A549 (cell line): Measurements from ENCODE around the gene SLIT3. TPM values are rescaled to one million over a fixed set of nuclear protein-coding genes. Genes with fewer than 3 reads are reported as not detected.

Experiments
- ATAC-seq, 2 experiments: fragments of 200-7000 bp in 1 of 2; fragments of >200 bp in 1 of 2; cut with Nextera tagmentation in 1 of 2; cut with Tn5 transposase in 1 of 2; 3 replicates each; pipeline versions ENCODE4 v1.8.0 to v1.9.1; 2018 to 2020; ENCODE audit warnings: mild to moderate bottlenecking in 1 of 2, moderate library complexity in 1 of 2
- CTCF ChIA-PET: fragments of 300-600 bp; sonication (Branson Sonifier 250); formaldehyde crosslinking; extraction: SDS; loops from one replicate; lab custom pipeline; 2021; ENCODE audit warnings: antibody characterized with exemption, inconsistent platforms; lab: Yijun Ruan, JAX
- POLR2A ChIA-PET: fragments of 350-600 bp; formaldehyde crosslinking; extraction: SDS; loops from one replicate; lab custom pipeline; 2021; ENCODE audit warnings: antibody characterized with exemption, inconsistent platforms; lab: Yijun Ruan, JAX
- DNase-seq, 2 experiments: peaks; one replicate each; pipeline versions ENCODE4 v3.0.0 to v3.0.0-alpha.2; 2011 to 2016; ENCODE audit warnings: low read depth in 1 of 2, low spot score in 1 of 2
- FAIRE-seq: peaks from 2 replicates; lab custom pipeline; 2011; peaks lifted over from hg19 to GRCh38; lab: Jason Lieb, UNC
- H3K27ac ChIP-seq, 2 experiments: fragments of >200 bp; sonication (Bioruptor Twin); formaldehyde crosslinking; 3 replicates each; pipeline ENCODE4 v1.5.1; 2016 to 2017
- H3K4me1 ChIP-seq: fragments of >200 bp; sonication (Bioruptor Twin); formaldehyde crosslinking; 3 replicates; pipeline ENCODE4 v1.6.1; 2016
- H3K4me2 ChIP-seq: fragments of >200 bp; sonication (Bioruptor Twin); formaldehyde crosslinking; 3 replicates; pipeline ENCODE4 v1.6.1; 2016
- H3K4me3 ChIP-seq: fragments of >200 bp; sonication (Bioruptor Twin); formaldehyde crosslinking; 3 replicates; pipeline ENCODE4 v1.5.1; 2016
- H3K9me3 ChIP-seq: fragments of >200 bp; sonication (Bioruptor Twin); formaldehyde crosslinking; 3 replicates; pipeline ENCODE4 v1.6.1; 2016
- CBX2 ChIP-seq: fragments of 200-600 bp; sonication (generic); IDR thresholded peaks from 2 replicates; pipeline ENCODE4 v1.6.1; 2016; ENCODE audit warnings: low read depth, mild to moderate bottlenecking, borderline replicate concordance
- CEBPB ChIP-seq, 2 experiments: fragments of >200 bp in 1 of 2; sonication (Bioruptor Twin) in 1 of 2; formaldehyde crosslinking in 1 of 2; IDR thresholded peaks; 2 replicates each; pipeline ENCODE4 v1.6.1; 2012 to 2016
- EP300 ChIP-seq, 2 experiments: fragments of >200 bp; sonication (Bioruptor Twin); formaldehyde crosslinking; IDR thresholded peaks; 2 replicates in 1 of 2; 3 replicates in 1 of 2; pipeline ENCODE4 v1.6.1; 2016 to 2017
- ESRRA ChIP-seq: fragments of 150-350 bp; IDR thresholded peaks from 2 replicates; pipeline ENCODE4 v1.6.1; 2014; ENCODE audit warnings: mild to moderate bottlenecking, low read length, borderline replicate concordance
- FOSB ChIP-seq: fragments of 250-450 bp; sonication (Bioruptor Pico); IDR thresholded peaks from 2 replicates; pipeline ENCODE4 v1.5.0; 2020; ENCODE audit warnings: mild to moderate bottlenecking, moderate library complexity
- HDAC2 ChIP-seq: fragments of 200-600 bp; sonication (generic); IDR thresholded peaks from 2 replicates; pipeline ENCODE4 v1.6.1; 2016
- HES2 ChIP-seq: fragments of >200 bp; sonication (Bioruptor Twin); formaldehyde crosslinking; IDR thresholded peaks from 2 replicates; pipeline ENCODE4 v1.6.1; 2016
- JUN ChIP-seq, 2 experiments: fragments of >200 bp; sonication (Bioruptor Twin); formaldehyde crosslinking; IDR thresholded peaks; 2 replicates in 1 of 2; 3 replicates in 1 of 2; pipeline ENCODE4 v1.6.1; 2016 to 2017
- MAX ChIP-seq: IDR thresholded peaks from 2 replicates; pipeline ENCODE4 v1.6.1; 2012
- MYC ChIP-seq: IDR thresholded peaks from 2 replicates; pipeline ENCODE4 v1.6.1; 2012; ENCODE audit warnings: mild to moderate bottlenecking, inconsistent platforms, low read length, improper control_type of control experiment, borderline replicate concordance
- NFE2L2 ChIP-seq: fragments of 150-350 bp; conservative IDR thresholded peaks from 2 replicates; pipeline ENCODE4 v1.6.1; 2014; ENCODE audit warnings: low read length
- NPAS2 ChIP-seq: fragments of 250-450 bp; sonication (Bioruptor Pico); IDR thresholded peaks from 2 replicates; pipeline ENCODE4 v1.8.0; 2022; ENCODE audit warnings: mild to moderate bottlenecking, moderate library complexity, borderline replicate concordance
- NR3C1 ChIP-seq: fragments of >200 bp; sonication (Bioruptor Twin); formaldehyde crosslinking; IDR thresholded peaks from 3 replicates; pipeline ENCODE4 v1.6.1; 2017
- PBX3 ChIP-seq: IDR thresholded peaks from 2 replicates; pipeline ENCODE4 v1.6.1; 2012
- POLR2A ChIP-seq: IDR thresholded peaks from 2 replicates; pipeline ENCODE4 v1.6.1; 2012; ENCODE audit warnings: mild to moderate bottlenecking, low read length
- POLR2AphosphoS2 ChIP-seq: conservative IDR thresholded peaks from 2 replicates; pipeline ENCODE4 v1.6.1; 2012; ENCODE audit warnings: low read length, improper control_type of control experiment, inconsistent platforms
- RAD21 ChIP-seq, 2 experiments: fragments of >200 bp in 1 of 2; sonication (Bioruptor Twin) in 1 of 2; formaldehyde crosslinking in 1 of 2; IDR thresholded peaks in 1 of 2; conservative IDR thresholded peaks in 1 of 2; 2 replicates in 1 of 2; 3 replicates in 1 of 2; pipeline ENCODE4 v1.6.1; 2012 to 2018; ENCODE audit warnings: inconsistent platforms in 1 of 2
- RARB ChIP-seq: fragments of 250-450 bp; sonication (Bioruptor Pico); IDR thresholded peaks from 2 replicates; pipeline ENCODE4 v1.8.0; 2021; ENCODE audit warnings: mild to moderate bottlenecking, moderate library complexity
- RFX5 ChIP-seq: fragments of 450-650 bp; IDR thresholded peaks from 2 replicates; pipeline ENCODE4 v1.7.1; 2014; ENCODE audit warnings: antibody characterized with exemption, mild to moderate bottlenecking, moderate library complexity
- RNF2 ChIP-seq: fragments of 200-600 bp; sonication (generic); IDR thresholded peaks from 2 replicates; pipeline ENCODE4 v1.6.1; 2016; ENCODE audit warnings: low read depth, mild to moderate bottlenecking, antibody characterized with exemption, moderate library complexity, borderline replicate concordance
- SMC3 ChIP-seq: fragments of >200 bp; sonication (Bioruptor Twin); formaldehyde crosslinking; IDR thresholded peaks from 3 replicates; pipeline ENCODE4 v1.6.1; 2018; ENCODE audit warnings: inconsistent platforms
- ZFP36 ChIP-seq: fragments of 450-650 bp; IDR thresholded peaks from 2 replicates; pipeline ENCODE4 v1.6.1; 2014; ENCODE audit warnings: borderline replicate concordance; ENCODE audit not compliant: partially characterized antibody
- ZNF302 ChIP-seq: fragments of 250-450 bp; sonication (Bioruptor Pico); IDR thresholded peaks from 2 replicates; pipeline ENCODE4 v1.9.0; 2021; ENCODE audit warnings: inconsistent platforms, mild to moderate bottlenecking, moderate library complexity
- WGBS: methylation state at CpG from one replicate; pipeline ENCODE4 v1.1.6; 2017; ENCODE audit errors: missing lambda C conversion rate; 5-methylcytosine and 5-hydroxymethylcytosine counted together
- polyA plus RNA-seq, 4 experiments: library from polyadenylated mRNA; depleted of rRNA in 3 of 4; stranded (reverse); fragments of >200 nt; fragmentation: RNase III in 1 of 4; extraction: RNeasy Plus Mini Kit Qiagen cat#74134 plus additional on column Dnase treatment in 1 of 4; gene quantifications; 2 replicates in 3 of 4; 3 replicates in 1 of 4; pipeline ENCODE4 v1.2.3, GENCODE V29; 2011 to 2017
- TF ChIP-seq, protein P1 (sequence below): fragments of 250-450 bp; sonication (Bioruptor Pico); IDR thresholded peaks from 2 replicates; pipeline ENCODE4 v1.5.0; 2020; ENCODE audit warnings: low read depth, mild to moderate bottlenecking, moderate library complexity
- TF ChIP-seq, protein P2 (sequence below): fragments of 200-600 bp; sonication (generic); IDR thresholded peaks from 2 replicates; pipeline ENCODE4 v1.6.1; 2016; ENCODE audit warnings: antibody characterized with exemption, mild to moderate bottlenecking, moderate library complexity

The SLIT3 gene
- polyA plus RNA-seq, 2 of the 4 experiments (the other 2 are of a cell fraction) = 12.7 to 22.9 TPM

- FAIRE-seq (no peak), DNase-seq (no peak), ATAC-seq (no peak)
- Histone ChIP-seq H3K9me3 (no peaks in the 10 kb centered on the region), H3K4me3 (no peak overlapping the region), H3K27ac (no peak overlapping the region), H3K4me2 (no peak overlapping the region), H3K4me1 (no peaks in the 10 kb centered on the region)
- 93% methylated on average over 8 of the region's 8 CpGs for WGBS
- ChIA-PET CTCF (interaction anchor here (1.6 kb wide), 1 partner anchor 10 kb away, joined by 5 read pairs; no protein-coding TSS in a partner anchor), POLR2A (no interaction called here)
- no peak for TF ChIP-seq FOSB (CRISPR knock-in tag)
- TF ChIP-seq RFX5 = no peak
- TF ChIP-seq, protein P1, sequence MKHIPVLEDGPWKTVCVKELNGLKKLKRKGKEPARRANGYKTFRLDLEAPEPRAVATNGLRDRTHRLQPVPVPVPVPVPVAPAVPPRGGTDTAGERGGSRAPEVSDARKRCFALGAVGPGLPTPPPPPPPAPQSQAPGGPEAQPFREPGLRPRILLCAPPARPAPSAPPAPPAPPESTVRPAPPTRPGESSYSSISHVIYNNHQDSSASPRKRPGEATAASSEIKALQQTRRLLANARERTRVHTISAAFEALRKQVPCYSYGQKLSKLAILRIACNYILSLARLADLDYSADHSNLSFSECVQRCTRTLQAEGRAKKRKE (CRISPR knock-in tag) = no peak
- no peak for TF ChIP-seq ESRRA
- TF ChIP-seq SMC3 = no peak
- TF ChIP-seq MAX = no peak
- TF ChIP-seq CBX2 = no peak
- no peak for TF ChIP-seq ZNF302 (CRISPR knock-in tag)
- TF ChIP-seq NFE2L2 = no peak
- TF ChIP-seq ZFP36 = no peak
- TF ChIP-seq PBX3 = no peak
- no peak for TF ChIP-seq RNF2
- TF ChIP-seq, protein P2, sequence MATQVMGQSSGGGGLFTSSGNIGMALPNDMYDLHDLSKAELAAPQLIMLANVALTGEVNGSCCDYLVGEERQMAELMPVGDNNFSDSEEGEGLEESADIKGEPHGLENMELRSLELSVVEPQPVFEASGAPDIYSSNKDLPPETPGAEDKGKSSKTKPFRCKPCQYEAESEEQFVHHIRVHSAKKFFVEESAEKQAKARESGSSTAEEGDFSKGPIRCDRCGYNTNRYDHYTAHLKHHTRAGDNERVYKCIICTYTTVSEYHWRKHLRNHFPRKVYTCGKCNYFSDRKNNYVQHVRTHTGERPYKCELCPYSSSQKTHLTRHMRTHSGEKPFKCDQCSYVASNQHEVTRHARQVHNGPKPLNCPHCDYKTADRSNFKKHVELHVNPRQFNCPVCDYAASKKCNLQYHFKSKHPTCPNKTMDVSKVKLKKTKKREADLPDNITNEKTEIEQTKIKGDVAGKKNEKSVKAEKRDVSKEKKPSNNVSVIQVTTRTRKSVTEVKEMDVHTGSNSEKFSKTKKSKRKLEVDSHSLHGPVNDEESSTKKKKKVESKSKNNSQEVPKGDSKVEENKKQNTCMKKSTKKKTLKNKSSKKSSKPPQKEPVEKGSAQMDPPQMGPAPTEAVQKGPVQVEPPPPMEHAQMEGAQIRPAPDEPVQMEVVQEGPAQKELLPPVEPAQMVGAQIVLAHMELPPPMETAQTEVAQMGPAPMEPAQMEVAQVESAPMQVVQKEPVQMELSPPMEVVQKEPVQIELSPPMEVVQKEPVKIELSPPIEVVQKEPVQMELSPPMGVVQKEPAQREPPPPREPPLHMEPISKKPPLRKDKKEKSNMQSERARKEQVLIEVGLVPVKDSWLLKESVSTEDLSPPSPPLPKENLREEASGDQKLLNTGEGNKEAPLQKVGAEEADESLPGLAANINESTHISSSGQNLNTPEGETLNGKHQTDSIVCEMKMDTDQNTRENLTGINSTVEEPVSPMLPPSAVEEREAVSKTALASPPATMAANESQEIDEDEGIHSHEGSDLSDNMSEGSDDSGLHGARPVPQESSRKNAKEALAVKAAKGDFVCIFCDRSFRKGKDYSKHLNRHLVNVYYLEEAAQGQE = no peak
- TF ChIP-seq CEBPB (IDR thresholded peaks at IDR 0.05) = no peak
- TF ChIP-seq HES2 = no peak
- TF ChIP-seq MYC = no peak
Observed at GRCh38 chr5:168844922-168845296, 456.0 kb downstream of the SLIT3 start.

- no peak overlapping the region for H3K27ac ChIP-seq
- ChIA-PET POLR2A (no interaction called here), CTCF (interaction anchor here (1.6 kb wide), 1 partner anchor 10 kb away, joined by 5 read pairs; no protein-coding TSS in a partner anchor)
- H3K9me3 ChIP-seq = no peaks in the 10 kb centered on the region
- FAIRE-seq (no peak), DNase-seq (no peak), ATAC-seq (no peak)
- 94% methylated on average over 24 of the region's 25 CpGs for WGBS
- H3K4me3 ChIP-seq = no peak overlapping the region
- no peaks in the 10 kb centered on the region for H3K4me1 ChIP-seq
- H3K4me2 ChIP-seq = no peak overlapping the region
- no peak for TF ChIP-seq NR3C1
- TF ChIP-seq RARB = no peak
- no peak for TF ChIP-seq NPAS2 (CRISPR knock-in tag)
- TF ChIP-seq ZFP36 = no peak
- TF ChIP-seq POLR2A = no peak
- TF ChIP-seq, protein P2 = no peak
- TF ChIP-seq JUN (IDR thresholded peaks at IDR 0.05) = no peak
- TF ChIP-seq MAX = no peak
- TF ChIP-seq EP300 (IDR thresholded peaks at IDR 0.05) = no peak
- TF ChIP-seq, protein P1 (CRISPR knock-in tag) = no peak
- no peak for TF ChIP-seq POLR2AphosphoS2
- no peak for TF ChIP-seq HDAC2
- TF ChIP-seq RAD21 (conservative IDR thresholded peaks at IDR 0.05 in 1 of 2, IDR thresholded peaks at IDR 0.05 in 1 of 2) = no peak
Observed at GRCh38 chr5:168844016-168844921, 456.7 kb downstream of the SLIT3 start.
